ENCODE measurements around the gene PPP6R2.

PPP6R2 gene

DNA sequence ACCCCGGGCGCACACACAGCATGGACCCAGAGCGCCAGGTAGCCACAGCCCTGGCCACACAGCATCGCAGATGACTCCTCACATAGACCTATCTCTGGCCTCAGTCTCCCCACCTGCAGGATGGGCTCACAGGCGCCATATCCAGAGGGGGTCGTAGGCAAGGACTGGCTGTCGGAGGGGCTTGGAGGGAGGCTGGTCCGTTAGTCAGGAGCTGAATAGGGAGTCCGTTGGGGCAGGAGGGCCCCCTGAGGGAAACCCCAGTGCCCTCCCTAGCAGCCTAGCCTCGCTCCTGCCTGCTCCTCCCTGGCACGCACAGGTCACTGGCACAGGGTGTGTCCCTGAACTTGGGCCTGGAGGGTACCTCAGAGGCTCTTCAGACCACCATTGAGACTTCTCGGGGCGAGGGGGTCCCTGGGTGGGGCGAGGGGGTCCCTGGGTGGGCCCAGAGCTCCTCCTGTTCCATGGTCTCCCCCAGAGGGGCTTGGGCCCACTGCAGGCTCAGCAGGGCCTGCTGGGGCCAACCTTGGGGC, 37.7 kb upstream of the PPP6R2 start:
- no peak for DNase-seq (ENCODE audit: low read depth in 1 of 2, low spot score in 1 of 2)

DNA sequence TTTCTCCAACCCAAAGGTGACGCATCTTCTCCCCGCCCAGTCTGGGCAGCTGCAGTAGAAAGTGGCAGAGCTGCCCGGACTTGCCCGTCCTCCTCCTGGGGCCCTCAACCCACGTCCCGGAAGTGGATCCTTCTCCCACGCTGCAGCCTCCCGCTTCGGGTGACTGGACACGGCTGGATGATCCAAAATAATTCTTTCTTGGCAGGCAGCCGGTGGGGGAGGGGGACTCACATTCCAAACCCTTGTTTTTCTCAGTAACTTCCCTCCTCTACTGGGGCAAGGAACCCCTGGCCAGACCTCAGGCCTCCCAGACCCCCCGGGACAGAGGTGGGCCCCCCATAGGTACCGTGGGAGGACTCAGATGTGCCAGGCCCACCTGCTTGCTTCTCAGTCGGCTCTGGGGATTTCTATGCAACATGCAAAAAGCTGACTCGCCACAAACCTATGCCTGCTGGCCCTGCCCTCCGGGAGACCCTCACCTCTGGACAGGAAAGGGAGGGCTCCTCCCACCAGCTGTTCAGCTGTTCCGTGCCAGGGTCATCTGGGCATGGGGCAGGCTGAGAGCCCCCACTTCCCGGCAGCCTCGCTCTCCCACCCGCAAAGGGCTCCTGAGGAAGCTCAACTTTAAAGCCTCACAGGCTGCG, 37.1 kb upstream of the PPP6R2 start:
- DNase-seq (ENCODE audit: low read depth in 1 of 2, low spot score in 1 of 2) = no peak

GRCh38 chr22:50306753-50307749, 36.1 kb upstream of the PPP6R2 start, which contains the start of gene PLXNB2:
TSS of gene PLXNB2 (minus strand) at chr22:50307646. CDS start at chr22:50290584, 17,062 bp downstream.
- no peak for DNase-seq (ENCODE audit: low read depth in 1 of 2, low spot score in 1 of 2)

DNA sequence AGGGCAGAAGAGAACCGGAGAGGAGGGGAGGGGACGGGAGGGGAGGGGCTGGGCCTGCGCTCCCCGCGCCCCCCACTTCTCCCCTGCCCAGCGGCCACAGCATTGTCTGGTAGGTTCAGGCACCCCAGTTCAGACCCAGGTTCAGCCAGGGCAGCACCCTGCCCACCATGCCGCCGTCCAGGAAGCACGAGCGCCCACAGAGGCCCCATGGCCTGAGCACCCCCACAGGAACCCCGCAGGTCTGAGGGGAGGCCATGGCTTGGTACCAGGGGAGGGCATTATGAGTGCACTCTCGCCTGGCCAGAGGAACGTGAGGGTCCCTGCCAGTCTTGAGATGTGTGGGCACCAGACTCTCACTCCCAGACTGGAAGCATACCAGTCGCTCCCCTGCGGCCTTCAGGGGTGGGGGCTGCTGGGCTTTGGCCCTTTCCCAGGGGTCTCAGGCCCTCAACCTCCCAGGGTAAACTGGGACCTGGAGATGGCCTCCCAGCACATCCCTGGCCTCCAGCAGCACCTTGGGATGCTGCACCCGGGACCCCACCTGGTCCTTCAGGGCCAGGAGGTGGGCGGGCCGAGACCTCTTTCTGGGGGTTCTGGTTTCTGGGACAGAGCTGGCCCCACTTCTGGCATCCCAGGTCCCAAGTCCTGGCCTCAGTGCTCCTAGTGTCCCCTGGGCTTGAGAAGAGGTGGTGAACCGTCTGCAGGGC, 35.1 kb upstream of the PPP6R2 start:
- no peak for DNase-seq (ENCODE audit: low read depth in 1 of 2, low spot score in 1 of 2)

GRCh38 chr22:50308597-50308935, 34.6 kb upstream of the PPP6R2 start:
- no peak for DNase-seq (ENCODE audit: low read depth in 1 of 2, low spot score in 1 of 2)

GRCh38 chr22:50308986-50309600, 34.0 kb upstream of the PPP6R2 start:
- no peak for DNase-seq (ENCODE audit: low read depth in 1 of 2, low spot score in 1 of 2)

DNA sequence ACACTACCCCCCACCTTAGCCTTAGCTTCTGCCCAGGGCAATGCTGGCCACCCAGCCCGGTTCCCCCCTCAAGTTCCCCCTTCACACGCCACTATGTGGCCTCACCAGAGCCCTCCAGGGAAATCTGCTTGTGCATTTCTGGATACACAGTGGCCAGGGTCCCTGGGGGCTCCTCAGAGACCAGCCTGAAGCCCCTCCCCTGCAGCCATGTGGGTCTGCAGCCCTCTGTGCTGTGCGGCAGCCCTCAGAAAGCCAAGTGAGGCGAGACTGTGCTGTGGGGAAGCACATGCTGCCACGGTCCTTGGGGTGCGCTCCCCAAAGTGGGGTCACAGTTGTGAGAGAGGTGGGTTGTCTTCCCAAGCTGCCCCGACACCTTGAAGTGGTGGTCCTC, 33.5 kb upstream of the PPP6R2 start:
- no peak for DNase-seq (ENCODE audit: low read depth in 1 of 2, low spot score in 1 of 2)

GRCh38 chr22:50310031-50310722, 33.0 kb upstream of the PPP6R2 start:
- no peak for DNase-seq (ENCODE audit: low read depth in 1 of 2, low spot score in 1 of 2)

DNA sequence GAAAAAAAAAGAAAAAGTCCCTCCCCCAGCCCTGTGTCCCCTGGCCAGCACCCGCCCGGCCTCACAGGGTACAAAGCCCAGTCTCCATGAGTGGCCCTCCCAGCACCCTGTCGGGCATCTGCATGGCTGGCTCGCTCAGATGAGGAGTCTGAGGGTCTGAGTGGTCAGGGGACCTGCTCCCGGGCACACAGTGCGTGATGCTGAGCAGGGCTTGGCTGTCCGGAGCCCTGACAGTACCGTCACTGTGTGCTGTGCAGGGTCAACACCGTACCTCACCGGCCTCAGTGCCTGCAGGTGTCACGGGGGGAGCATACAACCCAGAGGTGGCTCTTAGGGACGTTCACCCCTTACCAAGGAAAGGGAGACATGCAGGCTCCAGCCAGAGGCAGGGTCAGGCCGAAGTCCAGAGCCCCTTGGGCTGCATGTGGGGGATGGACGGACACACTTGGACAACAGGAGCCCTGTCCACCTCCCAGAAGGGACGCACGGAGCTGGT, 32.1 kb upstream of the PPP6R2 start:
- DNase-seq (ENCODE audit: low read depth in 1 of 2, low spot score in 1 of 2) = no peak

DNA sequence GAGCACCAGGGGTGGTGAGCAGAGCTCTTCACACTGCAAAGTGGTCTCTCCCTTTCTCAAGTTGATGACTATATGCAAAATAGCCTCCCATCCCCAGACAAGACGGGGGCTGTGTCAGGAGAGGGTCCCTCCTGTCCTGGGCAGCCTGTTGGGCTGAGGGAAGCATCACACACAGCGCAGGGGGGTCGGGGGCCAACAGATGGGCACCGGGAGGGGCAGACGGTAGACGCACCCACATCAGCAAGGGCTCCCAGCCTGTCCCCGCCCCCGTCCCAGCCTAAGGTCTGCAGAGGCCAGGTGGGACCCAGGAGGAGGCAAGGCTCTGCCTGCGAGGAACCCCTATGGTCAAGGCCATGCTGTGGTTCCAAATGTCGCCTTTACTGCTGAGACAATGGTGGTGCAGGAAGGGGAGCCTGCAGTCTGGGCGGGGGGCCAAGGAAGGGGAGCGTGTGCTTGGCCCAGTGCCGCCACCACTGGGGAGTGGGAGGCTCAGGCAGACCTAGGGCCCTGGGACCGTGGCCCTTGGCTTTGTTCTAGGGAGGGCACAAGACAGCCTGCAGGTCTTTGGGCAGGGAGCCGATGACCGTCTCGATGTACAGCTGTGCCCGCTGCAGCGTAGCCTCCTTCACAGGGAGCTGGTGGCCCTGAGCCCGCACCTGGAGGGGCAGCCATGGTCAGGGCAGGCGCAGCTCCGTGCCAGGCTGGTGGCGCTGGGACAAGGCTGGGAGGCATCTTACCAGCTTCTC, 31.3 kb upstream of the PPP6R2 start:
- no peak for DNase-seq (ENCODE audit: low read depth in 1 of 2, low spot score in 1 of 2)

DNA sequence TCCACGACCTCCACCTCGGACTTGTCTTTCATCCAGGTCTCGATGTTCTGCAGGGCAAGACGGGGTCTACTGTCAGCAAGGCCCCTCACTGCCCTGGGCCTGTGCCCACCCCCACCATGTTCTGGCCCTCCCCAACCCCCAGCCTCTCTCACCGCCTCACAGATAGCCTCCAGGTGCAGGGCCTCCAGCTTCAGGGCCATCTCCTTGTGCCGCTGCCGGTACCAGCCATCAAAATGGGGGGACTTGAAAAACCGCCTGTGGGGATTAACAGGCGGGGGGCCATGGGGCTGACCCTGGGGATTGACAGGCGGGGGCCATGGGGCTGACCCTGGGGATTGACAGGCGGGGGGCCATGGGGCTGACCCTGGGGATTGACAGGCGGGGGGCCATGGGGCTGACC, 30.8 kb upstream of the PPP6R2 start:
- no peak for DNase-seq (ENCODE audit: low read depth in 1 of 2, low spot score in 1 of 2)

- DNase-seq (ENCODE audit: low read depth in 1 of 2, low spot score in 1 of 2) = no peak
These were observed 30.1 kb upstream of the PPP6R2 start for GRCh38 chr22:50313021-50313420.

DNA sequence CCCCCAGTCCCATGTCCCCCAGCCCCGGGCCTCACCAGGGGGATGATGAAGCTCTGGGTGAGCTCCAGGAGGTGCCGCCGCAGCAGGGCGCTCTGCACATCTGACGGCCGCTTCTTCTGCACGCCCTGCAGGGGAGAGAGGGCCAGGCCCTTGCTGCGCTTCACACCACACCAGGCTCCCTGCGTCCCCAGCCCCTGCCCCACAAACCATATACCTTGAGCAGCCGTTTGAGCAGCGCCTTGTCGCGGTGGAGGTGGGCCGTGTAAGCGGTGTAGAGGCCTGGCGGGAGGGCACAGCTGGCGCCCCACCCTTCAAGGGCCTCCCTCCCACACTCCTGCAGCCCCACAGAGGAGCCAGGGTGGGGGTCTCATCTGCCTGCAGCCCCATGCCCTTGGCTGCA, 29.5 kb upstream of the PPP6R2 start:
- DNase-seq (ENCODE audit: low read depth in 1 of 2, low spot score in 1 of 2) = no peak

DNA sequence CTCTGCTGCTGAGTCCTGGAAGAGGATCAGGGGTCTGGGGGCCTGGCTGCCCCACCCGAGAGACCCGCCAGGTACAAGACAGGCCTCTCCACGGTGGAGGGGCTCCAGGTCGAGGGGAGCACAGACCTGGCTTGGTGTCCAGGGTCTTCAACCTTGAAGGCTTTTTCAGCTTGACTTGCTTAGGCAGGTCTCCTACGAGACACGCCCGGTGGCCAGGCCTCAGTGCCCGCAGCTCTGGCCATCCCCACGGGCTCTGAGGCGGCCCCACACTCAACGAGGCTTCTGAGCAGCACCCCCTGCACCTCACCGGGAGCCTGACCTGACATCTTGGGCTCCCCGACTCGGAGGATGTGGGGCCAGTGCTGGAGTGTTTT, 29.1 kb upstream of the PPP6R2 start:
- DNase-seq (ENCODE audit: low read depth in 1 of 2, low spot score in 1 of 2) = no peak

DNA sequence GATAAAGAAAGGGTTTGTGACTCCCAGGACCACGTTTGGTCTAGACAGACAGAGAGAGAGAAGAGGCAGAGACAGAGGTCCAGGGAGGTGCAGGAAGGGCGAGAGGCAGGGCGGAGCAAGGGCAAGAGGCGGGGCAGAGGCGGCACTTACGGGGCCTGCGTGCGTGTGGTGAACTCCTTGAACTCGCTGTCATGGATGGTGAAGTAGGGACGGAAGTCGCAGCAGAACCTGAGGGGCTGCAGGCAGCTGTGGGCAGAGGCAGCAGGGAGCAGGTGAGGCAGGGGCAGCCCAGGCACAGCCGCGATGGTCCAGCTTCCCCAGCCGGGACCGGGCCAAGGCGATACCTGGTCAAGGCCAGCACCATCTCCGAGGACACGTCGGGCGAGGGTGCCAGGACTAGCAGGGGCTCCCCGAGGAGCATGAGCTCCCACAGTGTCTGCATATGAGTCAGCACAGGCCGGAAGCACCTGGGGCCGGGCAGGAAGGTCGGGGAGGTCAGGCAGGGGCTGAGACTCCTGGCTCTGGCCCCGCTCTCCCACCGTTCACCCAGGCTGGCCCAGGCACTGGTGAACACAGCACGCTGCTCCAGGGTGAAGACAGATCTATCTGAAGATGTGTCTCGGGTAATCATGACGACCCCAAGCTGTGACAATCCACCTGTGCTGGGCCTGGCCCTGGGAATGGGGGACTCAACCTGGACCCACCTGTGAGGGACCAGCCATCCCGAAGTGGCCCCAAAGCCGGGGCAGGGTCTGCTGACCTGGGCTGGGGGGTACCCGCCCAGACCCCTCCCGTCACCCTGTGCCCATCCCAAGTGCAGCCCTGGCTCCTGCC, 28.5 kb upstream of the PPP6R2 start:
- DNase-seq (ENCODE audit: low read depth in 1 of 2, low spot score in 1 of 2) = peak; percentile 42 to 54

DNA sequence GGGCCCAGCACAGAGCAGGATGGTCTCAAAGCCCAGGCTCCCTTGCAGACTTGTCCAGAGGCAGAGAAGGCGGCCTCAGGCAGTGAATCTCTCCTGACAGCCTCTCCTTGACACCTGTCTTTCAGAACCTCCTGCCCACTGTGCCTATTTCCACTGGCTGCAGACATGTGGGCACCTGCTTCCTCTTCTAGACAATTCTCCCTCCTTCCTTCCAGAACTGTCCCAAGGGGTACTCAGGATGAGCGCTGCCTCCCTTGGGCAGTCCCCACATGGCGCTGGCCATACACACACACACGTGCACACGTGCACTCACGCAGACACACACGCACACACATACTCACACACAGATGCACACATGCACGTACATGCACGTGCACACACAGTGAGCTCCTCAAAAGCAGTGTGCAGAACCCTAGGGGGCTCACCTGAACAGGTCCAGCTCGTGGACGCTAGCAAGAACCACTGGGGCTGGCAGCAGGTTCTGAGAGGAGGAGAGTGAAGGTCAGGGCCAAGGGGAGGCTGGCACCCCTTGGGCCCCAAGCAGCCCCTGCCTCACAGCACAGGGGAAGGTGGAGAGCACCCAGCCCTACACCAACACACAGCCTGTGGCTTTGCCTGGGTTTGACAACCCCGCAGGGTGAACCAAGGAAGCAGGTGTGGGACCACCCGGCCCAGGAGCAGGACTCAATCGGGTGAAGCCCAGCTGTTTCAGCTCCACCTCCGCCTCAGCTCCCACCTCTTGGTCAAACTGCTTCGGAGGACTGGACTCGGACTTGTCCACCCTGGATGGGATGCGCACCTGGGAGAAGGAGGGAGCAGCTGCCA, 27.6 kb upstream of the PPP6R2 start:
- no peak for DNase-seq (ENCODE audit: low read depth in 1 of 2, low spot score in 1 of 2)

DNA sequence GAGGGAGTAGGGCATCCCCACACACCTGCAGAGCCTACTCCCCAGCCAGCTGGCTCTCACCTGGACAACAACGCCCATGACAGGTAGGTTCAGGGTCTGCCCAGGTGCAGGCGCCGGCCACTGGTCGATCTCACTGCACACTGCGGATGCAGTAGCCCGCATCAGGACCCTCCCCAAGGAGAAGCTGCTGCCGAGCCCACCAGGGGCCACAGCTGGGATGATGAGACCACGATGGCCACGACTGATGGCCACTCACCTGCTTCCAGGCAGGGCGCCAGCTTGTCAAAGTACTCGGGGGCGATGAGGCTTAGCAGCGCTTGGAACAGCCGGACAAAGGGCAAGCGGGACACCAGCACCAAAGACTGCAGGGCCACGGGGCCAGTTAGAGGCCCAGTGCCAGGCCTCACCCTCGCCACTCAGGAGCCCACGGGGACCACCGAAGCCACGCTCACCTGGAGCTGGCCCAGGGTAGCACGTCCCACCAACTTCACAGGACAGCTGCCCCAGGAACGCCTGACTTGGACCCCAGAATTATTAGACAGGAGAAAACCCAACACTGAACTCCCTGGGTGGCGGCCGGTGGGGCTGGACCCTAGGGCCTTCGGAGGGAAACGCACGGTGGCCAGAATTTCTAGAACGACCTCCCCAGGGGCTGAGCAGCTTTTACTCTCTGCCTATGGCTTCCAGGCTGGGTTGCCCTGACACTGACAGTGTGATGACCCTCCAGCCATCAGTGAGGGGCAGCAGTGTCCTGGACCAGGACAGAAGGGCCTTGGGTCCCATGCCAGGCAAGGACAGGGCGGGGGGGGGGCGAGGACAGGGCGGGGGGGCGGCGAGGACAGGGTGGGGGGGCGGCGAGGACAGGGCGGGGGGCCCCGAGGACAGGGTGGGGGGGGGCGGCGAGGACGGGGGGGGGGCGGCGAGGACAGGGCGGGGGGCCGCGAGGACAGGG, 26.7 kb upstream of the PPP6R2 start:
- DNase-seq (ENCODE audit: low read depth in 1 of 2, low spot score in 1 of 2) = no peak
